NCI-H345 treated with DMSO at 0.1 percent for 48 hours (cell line): ENCODE results near the gene TDRD7.

Experiments
- DNase-seq: peaks from one replicate; lab custom pipeline; 2025; ENCODE audit not compliant: unreplicated experiment; lab: John Stamatoyannopoulos, UW

The TDRD7 gene

DNA sequence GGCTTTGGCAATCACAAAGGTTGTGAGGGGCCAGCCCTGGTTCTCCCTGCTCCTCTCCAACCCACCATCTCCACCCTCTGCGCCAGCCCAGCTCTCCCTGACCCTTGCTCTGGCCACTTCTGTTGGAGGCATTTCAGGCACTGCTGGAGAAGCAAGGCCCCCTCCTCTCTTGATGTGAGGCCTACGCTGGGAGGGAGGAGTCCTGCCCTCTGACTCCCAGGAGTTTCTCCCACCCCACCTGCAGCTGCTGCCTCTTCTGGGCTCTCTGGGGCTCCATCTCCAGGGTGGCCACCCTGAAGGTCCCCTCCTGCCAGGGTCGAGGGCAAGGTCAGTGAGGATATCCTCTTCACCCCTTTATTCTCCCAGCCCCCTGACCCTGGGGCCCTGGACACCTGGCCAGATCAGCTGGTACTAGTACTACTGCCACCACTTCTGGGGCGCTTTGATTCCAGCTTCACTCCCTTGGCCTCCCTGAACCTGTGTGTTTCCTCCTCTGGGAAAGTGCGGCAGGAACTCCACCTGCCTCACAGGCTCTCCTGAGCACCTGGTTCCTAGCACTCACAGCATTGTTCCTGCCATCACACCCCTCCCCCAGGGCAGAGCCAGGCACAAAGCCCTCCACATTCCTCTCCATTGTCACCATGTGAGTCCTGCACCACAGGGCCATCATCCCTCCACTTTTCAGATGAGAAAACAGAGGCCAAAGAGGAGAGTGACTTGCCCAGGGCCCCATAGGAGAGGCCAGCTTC is 23.8 kb upstream of the TDRD7 start:
- no peak for DNase-seq

DNA sequence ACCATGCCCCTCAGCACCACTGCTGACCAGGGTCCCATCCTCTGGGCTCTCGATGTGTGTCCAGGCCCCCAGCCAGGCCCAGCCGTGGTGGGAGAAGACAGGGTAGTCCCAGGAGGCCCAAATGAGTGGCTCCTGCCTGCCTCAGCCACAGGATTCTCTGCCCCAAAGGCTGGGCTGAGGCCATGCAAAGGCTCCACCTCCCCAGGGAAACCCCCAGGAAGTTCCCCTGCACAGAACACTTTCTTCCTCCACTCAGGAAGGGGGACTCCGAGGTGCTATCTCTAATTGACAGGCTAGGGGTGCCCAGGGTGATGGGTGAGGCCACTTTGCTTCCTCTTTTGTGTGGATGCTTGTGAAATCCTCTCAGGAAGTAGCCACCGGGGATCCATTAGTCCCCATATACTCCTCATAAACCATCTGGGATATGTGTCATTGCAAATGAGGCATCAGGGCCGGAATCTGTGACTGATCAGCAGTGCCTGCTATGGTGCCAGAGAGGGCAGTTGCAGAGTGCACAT is 23.1 kb upstream of the TDRD7 start:
- no peak for DNase-seq

DNA sequence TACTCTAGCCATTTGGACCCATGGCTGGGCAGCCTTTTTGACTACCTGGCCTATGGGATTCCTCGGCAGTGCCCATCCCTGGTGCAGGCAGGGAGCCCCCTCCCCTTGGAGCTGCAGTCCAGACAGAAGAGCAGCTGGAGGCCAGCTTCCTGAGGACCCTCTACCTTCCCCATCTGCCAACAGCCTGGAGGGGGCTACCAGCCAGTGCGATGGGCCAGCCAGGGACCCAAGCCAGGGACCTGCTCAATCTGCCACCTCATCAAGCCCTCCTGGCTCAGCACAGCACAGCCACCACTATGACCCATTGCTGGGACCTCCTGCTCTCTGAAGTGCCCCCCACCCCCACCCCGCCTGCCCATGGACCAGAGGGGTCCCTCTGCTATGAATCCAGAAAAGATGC is 22.6 kb upstream of the TDRD7 start:
- no peak for DNase-seq

DNA sequence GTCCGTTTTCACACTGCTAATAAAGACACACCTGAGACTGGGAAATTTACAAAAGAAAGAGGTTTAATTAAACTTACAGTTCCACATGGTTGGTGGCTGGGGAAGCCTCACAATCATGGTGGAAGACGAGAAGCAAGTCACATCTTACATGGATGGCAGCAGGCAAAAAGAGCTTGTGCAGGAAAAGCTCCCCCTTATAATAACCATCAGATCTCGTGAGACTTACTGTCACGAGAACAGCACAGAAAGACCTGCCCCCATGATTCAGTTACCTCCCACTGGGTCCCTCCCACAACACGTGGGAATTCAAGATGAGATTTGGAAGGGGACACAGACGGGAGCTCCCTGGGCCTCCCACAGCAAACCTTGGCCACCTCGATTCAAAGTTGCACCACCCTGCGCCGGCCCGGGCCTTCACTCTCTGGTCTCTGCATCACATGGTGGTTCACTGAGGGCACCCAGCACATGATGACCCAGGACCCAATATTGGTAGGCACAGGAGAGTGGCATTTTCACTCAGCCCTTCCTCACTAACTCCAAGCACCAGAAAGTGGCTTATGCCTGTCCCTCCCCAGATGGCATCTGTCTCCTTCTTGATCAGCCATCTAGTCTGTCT is 21.0 kb upstream of the TDRD7 start:
- no peak for DNase-seq

DNA sequence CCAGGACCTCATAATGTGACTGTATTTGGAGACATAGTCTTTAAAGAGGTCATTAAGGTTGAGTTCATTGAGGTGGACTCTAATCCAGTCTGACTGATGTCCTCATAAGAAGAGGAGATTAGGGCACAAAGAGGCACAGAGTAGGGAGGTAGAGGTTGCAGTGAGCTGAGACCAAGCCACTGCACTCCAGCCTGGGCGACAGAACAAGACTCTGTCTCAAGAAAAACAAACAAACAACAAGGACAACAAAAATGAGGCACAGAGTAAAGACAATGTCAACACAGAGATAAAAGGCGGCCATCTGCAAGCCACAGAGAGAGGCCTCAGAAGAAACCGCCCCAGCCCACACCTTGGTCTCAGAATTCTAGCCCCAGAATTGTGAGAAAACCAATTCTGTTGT is 17.0 kb upstream of the TDRD7 start:
- DNase-seq, result no peak

DNA sequence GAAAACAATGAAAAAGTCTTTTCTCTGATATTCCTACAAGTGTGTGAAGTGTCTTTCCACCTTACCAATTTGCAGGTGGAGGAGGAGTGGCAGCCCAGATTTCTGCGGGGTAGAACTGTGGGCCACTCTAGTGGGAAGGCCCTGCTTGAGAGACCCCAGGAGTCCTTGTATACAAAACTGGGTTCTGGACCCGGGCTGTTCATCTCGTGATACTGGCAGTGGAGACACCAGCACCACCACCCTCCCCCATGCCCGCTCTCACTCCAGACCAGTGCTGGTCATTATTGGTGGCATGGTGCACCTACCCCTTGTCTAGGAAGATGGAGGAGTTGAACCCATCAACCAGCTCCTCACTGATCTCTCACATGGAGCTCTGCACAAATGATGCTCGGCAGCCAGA is 16.2 kb upstream of the TDRD7 start:
- no peak for DNase-seq

DNA sequence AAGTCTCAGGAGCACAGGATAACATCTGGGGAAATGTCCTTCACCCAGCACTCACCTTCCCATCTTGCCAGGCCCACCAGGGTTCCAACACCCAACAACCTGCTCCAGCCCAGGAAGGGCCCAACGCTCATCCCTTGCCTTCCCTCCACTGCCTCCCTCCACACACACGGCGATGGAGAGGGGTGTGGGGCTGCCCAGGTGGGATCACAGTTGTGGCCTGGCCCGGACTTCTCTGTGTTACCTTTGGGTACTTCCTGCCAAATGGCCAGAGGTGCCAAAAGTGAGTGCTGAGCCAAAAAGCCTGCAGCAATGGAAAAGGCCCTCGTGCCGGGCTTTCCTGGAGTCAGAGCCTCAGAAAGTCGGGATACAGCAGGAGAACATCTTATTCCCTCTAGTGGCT is 15.6 kb upstream of the TDRD7 start:
- no peak for DNase-seq

DNA sequence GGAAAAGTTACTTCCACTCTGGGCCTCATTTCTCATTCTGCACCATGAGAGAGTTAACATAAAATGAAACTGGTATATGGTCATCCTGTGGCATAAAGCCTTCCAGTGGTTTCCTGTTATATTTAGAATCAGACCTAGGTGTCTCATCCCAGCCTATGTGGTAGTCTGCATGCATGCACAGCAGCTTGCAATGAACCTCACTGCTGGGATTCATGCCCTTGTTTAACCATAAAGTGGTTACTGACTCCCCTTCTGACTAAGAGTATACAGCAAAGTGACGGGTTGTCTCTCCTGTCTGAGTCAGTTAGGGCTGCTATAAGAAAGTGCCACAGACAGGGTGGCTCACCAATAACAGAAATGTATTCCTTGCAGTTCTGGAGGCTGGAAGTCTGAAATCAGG is 14.7 kb upstream of the TDRD7 start:
- no peak for DNase-seq

DNA sequence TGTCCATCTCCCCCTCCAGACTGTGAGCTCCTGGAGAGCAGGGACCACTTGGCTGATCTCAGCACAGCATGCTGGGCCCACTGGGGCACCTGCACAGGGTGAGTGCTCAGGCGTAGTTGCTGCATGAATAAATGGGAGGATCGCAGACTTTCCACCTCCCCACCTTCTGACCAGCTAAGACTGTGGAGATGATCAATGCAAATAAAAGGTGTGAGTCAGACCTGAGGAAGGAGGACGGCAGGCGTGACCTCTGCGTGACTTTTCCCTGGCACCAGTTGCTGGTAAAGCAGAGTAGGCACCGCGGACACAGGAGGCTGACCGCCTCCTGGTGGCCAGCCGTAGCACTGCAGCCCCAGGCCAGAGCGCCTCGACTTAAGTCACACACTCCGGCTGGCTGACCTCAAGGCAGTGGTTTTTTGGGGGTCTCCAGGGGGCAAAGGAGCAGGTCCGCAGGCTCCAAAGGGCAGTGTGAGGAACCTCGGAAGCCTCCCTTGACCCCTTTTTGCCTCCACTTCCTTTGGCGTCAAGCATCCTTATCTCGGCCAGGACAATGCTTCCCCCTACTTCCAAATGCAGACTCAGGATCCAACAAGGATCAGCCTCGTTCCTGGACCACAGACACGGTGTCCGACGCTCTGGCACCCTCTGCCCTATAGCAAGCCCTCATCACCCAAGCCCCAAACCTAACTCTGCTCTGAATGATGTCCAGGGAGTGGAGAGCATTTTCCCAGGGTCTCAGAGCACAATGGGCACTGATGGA is 12.7 kb upstream of the TDRD7 start:
- DNase-seq, result peak; percentile 24

DNA sequence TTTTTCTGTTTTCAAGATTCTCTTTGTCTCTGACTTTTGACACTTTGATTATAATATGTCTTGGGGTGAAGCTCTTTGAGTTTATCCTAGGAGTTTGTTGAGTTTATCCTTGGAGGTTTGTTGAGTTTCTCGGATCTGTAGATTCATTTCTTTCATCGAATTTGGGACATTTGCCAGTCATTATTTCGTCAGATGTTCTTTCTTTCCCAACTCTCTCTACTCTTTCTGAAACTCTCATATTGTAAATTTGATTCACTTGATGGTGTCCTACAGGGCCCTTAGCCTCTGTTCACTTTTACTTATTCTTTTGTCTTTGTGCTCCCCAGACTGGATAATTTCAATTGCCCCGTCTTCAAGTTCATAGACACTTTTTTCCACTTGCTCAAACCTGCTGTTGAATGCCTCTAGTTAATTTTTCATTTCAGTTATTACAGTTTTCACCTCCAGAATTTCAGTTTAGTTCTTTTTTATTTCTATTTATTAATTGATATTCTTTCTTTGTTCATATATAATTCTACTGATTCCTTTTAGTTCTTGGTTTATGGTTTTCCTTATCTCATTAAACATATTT is 8.1 kb upstream of the TDRD7 start:
- no peak for DNase-seq

DNA sequence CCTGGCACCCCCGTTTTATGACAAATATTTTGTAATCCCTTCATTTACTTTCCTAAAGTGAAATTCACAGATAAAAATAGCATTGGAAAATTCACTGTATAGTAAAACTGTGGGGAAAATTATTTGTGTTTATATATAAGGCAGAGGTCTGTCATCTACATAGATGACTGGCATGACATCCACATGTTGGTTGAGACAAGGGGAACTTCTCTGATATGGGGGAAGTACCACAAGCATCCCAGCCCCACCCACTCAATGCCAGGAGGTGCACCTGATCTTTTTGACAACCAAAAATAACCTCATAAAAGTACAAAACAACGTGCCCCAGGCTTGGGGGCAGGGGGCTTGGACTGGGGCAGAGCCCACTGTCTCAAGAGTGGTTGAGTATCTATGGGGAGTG is 6.3 kb upstream of the TDRD7 start:
- DNase-seq, result no peak

DNA sequence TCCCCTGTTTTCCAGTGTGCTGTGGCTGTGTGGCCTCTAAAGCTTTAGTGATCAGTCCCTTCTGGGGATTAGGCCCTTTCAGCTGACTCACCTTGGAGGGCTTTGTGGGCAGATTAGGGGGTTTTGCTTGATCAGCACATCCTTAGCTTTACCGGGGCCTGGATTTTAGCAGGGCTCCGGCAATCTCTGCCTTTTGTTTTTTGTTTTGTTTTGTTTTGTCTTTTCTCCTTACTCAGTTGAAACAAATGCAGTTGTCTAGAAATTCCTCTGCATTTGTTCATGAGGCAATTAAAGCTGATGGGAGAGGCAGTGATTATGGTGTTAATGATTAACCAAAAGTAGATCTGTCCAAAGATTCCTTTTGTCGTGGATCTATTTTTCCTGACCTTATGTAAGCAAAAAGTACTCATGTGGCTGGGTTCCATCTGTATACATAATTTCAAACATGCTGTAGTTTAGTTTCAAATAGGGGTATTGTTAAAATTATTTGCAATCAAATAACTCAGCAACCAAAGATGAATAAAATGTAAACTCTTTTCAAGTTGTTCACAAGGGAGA is 5.2 kb upstream of the TDRD7 start:
- no peak for DNase-seq

DNA sequence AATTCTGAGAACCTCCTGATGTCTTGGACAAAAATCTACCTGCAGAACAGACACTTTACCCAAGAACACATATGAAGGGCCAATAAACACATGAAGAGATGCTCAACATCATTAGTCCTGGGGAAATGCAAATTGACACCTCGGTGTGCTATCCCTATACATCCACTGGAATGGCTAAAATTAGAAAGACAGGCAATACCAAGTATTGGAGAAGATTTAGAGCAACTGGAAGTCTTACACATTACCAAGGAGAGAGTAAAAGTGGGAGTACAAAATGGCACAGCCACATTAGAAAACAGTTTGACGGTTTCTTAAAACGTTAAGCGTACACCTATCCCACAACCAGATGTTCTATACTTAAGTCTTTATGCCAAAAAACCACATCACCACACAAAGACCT is 3.3 kb upstream of the TDRD7 start:
- DNase-seq, result no peak

DNA sequence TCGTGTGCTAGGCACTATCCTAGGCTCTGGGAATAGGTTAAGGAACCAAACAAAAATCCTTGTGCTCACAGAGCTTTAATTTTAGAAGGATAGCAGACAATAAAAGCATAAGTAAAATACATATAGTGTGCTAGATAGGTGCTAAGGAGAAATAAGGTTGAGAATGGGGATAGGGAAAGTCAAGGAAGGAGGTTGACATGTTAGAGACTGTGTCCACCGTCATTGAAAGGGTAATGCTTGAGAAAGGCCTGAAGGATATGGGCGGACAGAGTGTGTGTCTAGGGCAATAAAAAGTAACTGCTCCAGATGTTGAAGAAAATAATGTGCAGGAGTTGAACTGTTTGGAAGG is 482 bp upstream of the TDRD7 start:
- DNase-seq, result no peak

DNA sequence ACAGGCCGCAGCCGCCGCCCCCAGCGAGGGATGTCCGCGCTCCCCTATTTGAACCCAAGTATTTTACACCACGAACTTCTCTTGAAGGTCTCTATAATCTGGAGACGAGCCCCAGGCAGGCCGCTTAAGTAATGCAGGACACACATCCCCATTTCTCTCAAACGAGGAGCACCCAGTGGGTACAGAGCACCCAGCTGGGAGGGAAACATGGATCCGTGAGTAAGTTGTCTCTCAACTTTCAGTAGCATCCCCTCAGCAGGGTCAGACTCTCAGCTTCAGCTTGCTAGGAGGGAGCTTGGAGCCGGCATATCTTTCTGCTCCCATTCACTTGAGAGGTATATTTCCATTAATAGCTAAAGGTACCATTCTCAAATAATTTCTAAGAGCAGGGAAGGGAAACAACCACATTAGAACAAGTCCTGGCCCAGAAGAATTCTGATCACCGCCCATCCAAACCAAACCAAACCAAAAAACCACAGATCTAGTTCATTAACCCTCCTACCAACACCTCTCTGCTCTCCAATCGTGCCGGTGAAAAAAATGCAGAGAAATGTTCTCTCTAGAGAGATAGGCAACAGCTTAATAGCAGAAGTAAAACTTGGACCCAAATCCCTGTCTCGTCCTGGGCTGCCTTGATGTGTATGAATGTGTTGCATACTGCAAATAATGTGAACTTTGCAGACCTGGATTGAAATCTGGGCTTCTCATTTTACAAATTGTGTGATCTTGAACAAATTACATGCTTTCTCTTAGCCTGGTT is 910 bp downstream of the TDRD7 start:
- DNase-seq, result peak; percentile 17

DNA sequence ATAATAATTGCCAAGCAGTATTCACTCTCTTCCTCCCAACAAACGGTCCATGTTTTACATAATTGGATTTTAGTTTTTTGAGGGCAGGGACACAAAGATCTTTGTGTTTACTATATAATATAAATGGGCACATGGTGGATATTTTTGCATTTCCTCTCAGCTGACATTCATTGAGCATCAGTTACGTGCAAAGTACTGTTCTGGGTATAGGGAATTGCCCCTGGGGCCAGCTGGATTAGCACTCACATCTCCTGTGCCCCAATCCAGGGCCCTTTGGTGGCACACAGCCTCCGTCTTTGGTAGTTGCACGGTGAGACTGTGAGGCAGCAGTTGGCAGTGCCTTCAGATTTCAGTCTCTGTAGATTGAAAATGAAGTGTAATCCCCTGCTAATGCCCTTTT is 1.6 kb downstream of the TDRD7 start:
- DNase-seq, result no peak

DNA sequence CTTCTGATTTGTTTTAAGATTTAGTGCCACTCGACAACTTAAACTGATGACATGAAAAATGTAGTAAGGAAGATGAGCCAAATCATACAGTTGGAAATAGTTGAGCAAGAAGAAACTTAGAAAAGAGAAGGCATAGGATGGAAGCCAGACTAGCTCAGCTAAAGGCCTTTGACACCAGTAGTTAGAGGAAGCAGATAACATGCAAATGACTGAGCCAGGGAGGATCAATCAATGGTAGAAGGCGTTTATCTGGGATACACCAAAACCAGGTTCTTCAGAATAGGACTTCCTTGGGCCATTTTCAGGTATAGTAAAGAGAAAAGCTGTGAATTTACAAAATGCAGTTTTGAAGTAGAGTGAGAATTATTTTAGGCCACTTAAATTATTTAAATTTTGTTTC is 3.2 kb downstream of the TDRD7 start:
- DNase-seq, result no peak

DNA sequence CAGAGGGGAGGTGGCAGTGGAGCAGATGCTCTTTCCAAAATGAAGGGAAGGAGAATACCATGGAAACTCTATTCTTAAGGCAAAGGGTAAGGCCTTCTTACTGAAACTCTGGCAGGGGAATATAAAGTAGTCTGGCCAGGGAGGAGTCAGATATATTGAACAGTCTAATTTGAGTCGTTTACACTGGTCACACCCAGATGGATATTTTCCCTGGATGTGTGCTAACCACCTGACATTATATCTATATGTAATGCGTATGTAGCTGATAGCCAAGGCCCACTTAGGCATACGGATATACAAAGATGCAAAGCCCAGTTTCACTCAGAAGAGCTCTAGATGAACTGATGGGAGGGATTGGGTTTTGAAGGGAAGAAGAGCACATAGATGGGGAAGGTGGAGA is 7.0 kb downstream of the TDRD7 start:
- DNase-seq, result no peak

DNA sequence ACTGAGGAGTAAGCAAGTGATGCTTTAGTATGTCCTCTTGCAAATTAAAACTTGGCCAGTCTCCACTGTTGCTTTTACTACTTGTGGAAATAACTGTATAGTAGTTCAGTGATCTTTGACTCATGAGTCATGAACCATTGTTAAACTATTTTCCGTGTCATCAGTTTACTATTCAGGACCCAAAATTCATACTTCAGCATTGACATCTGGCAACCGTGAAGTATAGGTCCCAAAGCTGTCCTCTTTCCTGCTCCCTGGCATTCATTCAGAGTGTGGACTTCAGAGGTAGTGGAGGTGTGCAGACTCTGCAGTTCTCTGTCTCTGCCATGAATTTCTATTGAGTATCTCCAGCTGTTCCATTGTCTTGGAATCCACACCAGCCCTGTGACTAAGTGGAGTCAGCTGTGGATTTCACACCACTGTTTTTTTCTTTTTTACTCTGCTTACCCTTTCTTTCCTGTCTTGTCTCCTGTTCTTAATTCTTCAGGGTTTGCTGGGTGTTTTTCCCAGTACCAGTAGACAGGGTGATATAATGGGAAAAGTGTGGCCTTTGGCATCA is 7.5 kb downstream of the TDRD7 start:
- DNase-seq, result no peak

DNA sequence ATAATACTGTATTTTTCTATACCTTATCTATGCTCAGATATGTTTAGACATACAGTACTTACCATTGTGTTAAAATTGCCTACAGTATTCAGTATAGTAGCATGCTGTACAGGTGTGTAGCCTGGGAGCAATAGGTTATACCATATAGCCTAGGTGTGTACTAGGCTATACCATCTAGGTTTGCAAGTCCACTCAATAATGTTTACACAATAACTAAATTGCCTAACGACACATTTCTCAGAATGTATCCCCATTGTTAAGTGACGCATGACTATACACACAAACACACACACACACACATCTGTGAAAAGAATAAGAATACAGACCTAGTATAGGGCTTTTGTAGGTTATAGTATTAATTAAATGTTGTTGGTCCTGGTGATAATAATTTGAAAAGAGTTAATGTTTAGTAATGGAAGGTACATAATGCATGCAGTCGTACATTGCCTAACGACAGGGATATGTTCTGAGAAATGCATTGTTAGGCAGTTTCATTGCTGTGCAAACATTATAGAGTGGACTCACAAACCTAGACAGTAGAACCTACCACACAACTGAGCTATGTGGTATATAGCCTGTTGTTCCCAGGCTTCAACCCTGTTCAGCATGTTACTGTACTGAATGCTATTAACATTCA is 13.6 kb downstream of the TDRD7 start:
- DNase-seq, result no peak
